NCI-H1417 treated with DMSO at 0.1 percent for 48 hours (cell line): ENCODE measurements around the gene TESMIN.

Source experiments
- DNase-seq: peaks from one replicate; lab custom pipeline; 2025; lab: John Stamatoyannopoulos, UW

Gene TESMIN

GRCh38 chr11:68659158-68659921, 92.0 kb downstream of the TESMIN start:
- peak; percentile 72 for DNase-seq

GRCh38 chr11:68658661-68659060, 92.7 kb downstream of the TESMIN start:
- DNase-seq = no peak

GRCh38 chr11:68658097-68658496, 93.2 kb downstream of the TESMIN start:
- DNase-seq = no peak
